GM12878 (cell line): ENCODE data around the gene GCNT1. TPM values are rescaled to one million over a fixed set of nuclear protein-coding genes. Genes with fewer than 3 reads are reported as not detected.
"Not testable (repeated sequence)": the region's sequence is repeated elsewhere in the genome, so short reads cannot be mapped to it uniquely, and the experiment has no call there.

Source experiments
- ATAC-seq: fragments of 200-7000 bp; cut with Tn5 transposase; 3 replicates; pipeline ENCODE4 v1.9.1; 2020; ENCODE audit warnings: mild to moderate bottlenecking, moderate library complexity
- BruUV-seq: library from RNA; stranded (reverse); fragments of 400-500 nt; replicated peaks from 2 replicates; lab custom pipeline; 2021; lab: Mats Ljungman, UMichigan
- CTCF ChIA-PET: fragments of 300-600 bp; sonication (Branson Sonifier 250); formaldehyde crosslinking; extraction: SDS; loops from one replicate; lab custom pipeline; 2021; ENCODE audit warnings: inconsistent platforms; lab: Yijun Ruan, JAX
- POLR2A ChIA-PET: fragments of 350-600 bp; formaldehyde crosslinking; extraction: SDS; loops from one replicate; lab custom pipeline; 2021; ENCODE audit warnings: inconsistent platforms; lab: Charles Lee
- RAD21 ChIA-PET: fragments of 300-600 bp; sonication (Branson Sonifier 250); formaldehyde crosslinking; loops from one replicate; lab custom pipeline; 2023; ENCODE audit warnings: antibody characterized with exemption; ENCODE audit not compliant: unreplicated experiment; lab: Charles Lee
- SMC1A ChIA-PET: fragments of 300-600 bp; sonication (Branson Sonifier 250); formaldehyde crosslinking; loops from one replicate; lab custom pipeline; 2023; ENCODE audit not compliant: unreplicated experiment, uncharacterized antibody; lab: Charles Lee
- DNase-seq: peaks from one replicate; pipeline ENCODE4 v3.0.0-alpha.2; 2011; ENCODE audit warnings: low read depth, low spot score
- FAIRE-seq: peaks from 3 replicates; lab custom pipeline; 2011; peaks lifted over from hg19 to GRCh38; lab: Jason Lieb, UNC
- H2AFZ ChIP-seq: 2 replicates; pipeline ENCODE4 v1.6.0; 2011; ENCODE audit warnings: low read depth, low read length, control low read depth; ENCODE audit not compliant: control insufficient read depth
- H3K27ac ChIP-seq: 2 replicates; pipeline ENCODE4 v1.5.1; 2011; ENCODE audit warnings: control low read depth; ENCODE audit not compliant: control insufficient read depth, insufficient read depth
- H3K27me3 ChIP-seq, 2 experiments: replicated peaks in 1 of 2; 2 replicates each; pipeline versions ENCODE4 v1.6.0 to v1.6.1; 2011; ENCODE audit warnings: low read length in 1 of 2; ENCODE audit not compliant: control insufficient read depth in 2 of 2, insufficient read depth in 2 of 2
- H3K36me3 ChIP-seq, 2 experiments: 2 replicates each; pipeline ENCODE4 v1.5.1; 2011; ENCODE audit warnings: low read length in 1 of 2; ENCODE audit not compliant: control insufficient read depth in 2 of 2, insufficient read depth in 2 of 2
- H3K4me1 ChIP-seq: 2 replicates; pipeline ENCODE4 v1.6.1; 2011; ENCODE audit warnings: mild to moderate bottlenecking, low read length, moderate library complexity, mixed read lengths; ENCODE audit not compliant: control insufficient read depth, insufficient read depth
- H3K4me2 ChIP-seq: 2 replicates; pipeline ENCODE4 v1.6.0; 2011; ENCODE audit warnings: control low read depth; ENCODE audit not compliant: control insufficient read depth, insufficient read depth
- H3K4me3 ChIP-seq: fragments of 200-600 bp; sonication (generic); 2 replicates; pipeline ENCODE4 v1.5.1; 2016
- H3K79me2 ChIP-seq: 2 replicates; pipeline ENCODE4 v1.6.0; 2011; ENCODE audit warnings: low read length; ENCODE audit not compliant: control insufficient read depth, insufficient read depth
- H3K9ac ChIP-seq: 2 replicates; pipeline ENCODE4 v1.8.0; 2011; ENCODE audit warnings: low read length, control low read depth, mixed read lengths; ENCODE audit not compliant: control insufficient read depth, insufficient read depth
- H3K9me3 ChIP-seq: replicated peaks from 3 replicates; pipeline ENCODE4 v1.5.1; 2011; ENCODE audit warnings: mild to moderate bottlenecking, low read length; ENCODE audit not compliant: control insufficient read depth, insufficient read depth
- H4K20me1 ChIP-seq: 2 replicates; pipeline ENCODE4 v1.6.0; 2011; ENCODE audit not compliant: control insufficient read depth, insufficient read depth
- KAT2A ChIP-seq: conservative IDR thresholded peaks from 2 replicates; pipeline ENCODE4 v1.6.1; 2011; ENCODE audit warnings: low read depth, low read length; ENCODE audit not compliant: control insufficient read depth
- RAD51 ChIP-seq: fragments of 450-650 bp; IDR thresholded peaks from 2 replicates; pipeline ENCODE4 v1.6.1; 2016; ENCODE audit warnings: moderate library complexity, mild to moderate bottlenecking, inconsistent platforms
- RCOR1 ChIP-seq: conservative IDR thresholded peaks from 2 replicates; pipeline ENCODE4 v1.6.1; 2012; ENCODE audit warnings: low read depth, low read length, improper control_type of control experiment
- SPI1 ChIP-seq: IDR thresholded peaks from 2 replicates; pipeline ENCODE4 v1.6.1; 2011; ENCODE audit warnings: low read depth, mild to moderate bottlenecking, low read length, moderate library complexity, borderline replicate concordance; ENCODE audit not compliant: insufficient read depth
- ZNF274 ChIP-seq: IDR thresholded peaks from one replicate; pipeline ENCODE4 v1.8.0; 2011; ENCODE audit not compliant: insufficient read length, insufficient read depth
- WGBS: methylation state at CpG from one replicate; pipeline ENCODE4 v1.1.6; 2016; ENCODE audit warnings: low lambda C conversion rate; ENCODE audit not compliant: insufficient replicate concordance, insufficient coverage; ENCODE audit errors: missing lambda C conversion rate; 5-methylcytosine and 5-hydroxymethylcytosine counted together
- in situ Hi-C: fragments of 300-500 bp; cut with MboI; formaldehyde crosslinking; loops from 9 replicates; pipeline ENCODE4 v1.14.3; 2018; ENCODE audit warnings: mixed read lengths
- intact Hi-C: fragments of 100-400 bp; cut with micrococcal nuclease; formaldehyde crosslinking; loops from one replicate; pipeline ENCODE4 v1.14.2; 2022; ENCODE audit not compliant: unreplicated experiment
- polyA plus RNA-seq, 11 experiments: library from polyadenylated mRNA; depleted of rRNA in 4 of 11; unstranded in 6 of 11; stranded (reverse) in 5 of 11; fragments of >200 nt; fragmentation: Nextera tagmentation in 4 of 11; fragmentation: Illumina TruSeq in 1 of 11; extraction: Ambion mirVana in 4 of 11; extraction: Trizol in 1 of 11; gene quantifications; 1 replicate in 1 of 11; 2 replicates in 10 of 11; pipeline versions ENCODE4 v1.2.1 to v1.2.3, GENCODE V29; 2011 to 2016; ENCODE audit warnings: inconsistent platforms in 2 of 11, missing spikeins in 2 of 11, low read depth in 1 of 11
- total RNA-seq, 4 experiments: library from RNA; depleted of rRNA in 3 of 4; stranded (reverse); fragments of >200 nt in 3 of 4; fragmentation: Illumina TruSeq in 1 of 4; extraction: Trizol in 1 of 4; gene quantifications; 2 replicates each; pipeline versions ENCODE4 v1.2.1 to v1.2.3, GENCODE V29; 2013 to 2021

Gene GCNT1
- total and polyA plus RNA-seq, 10 of the 15 experiments (the other 5 are each of a cell fraction or from before 2014, with no cell fraction given), result 2.8 to 17.8 (median 7.1) TPM

GRCh38 chr9:76478226-76478625, 19.2 kb downstream of the GCNT1 start:
- 78% methylated on average over 10 of the region's 10 CpGs for WGBS
- CTCF ChIA-PET, result no interaction called here
- H3K79me2 ChIP-seq, result no peaks in the 10 kb centered on the region; the same call in 1 of the 2 replicates
- no peak for ATAC-seq
- H3K27me3 ChIP-seq, result no peaks in the 10 kb centered on the region
- DNase-seq, result no peak
- FAIRE-seq, result no peak
- RAD21 ChIA-PET, result no interaction called here
- peaks cover 0 to 2% of the 10 kb centered on the region in 2 experiments; a peak in 1 of 4 replicates for H3K36me3 ChIP-seq
- H4K20me1 ChIP-seq, result no peaks in the 10 kb centered on the region
- intact Hi-C loops, result no loop called here
- H3K4me2 ChIP-seq, result no peak overlapping the region
- BruUV-seq, result no TSS peak
- no peak overlapping the region for H3K4me3 ChIP-seq
- H2AFZ ChIP-seq, result no peak overlapping the region
- H3K27ac ChIP-seq, result no peak overlapping the region
- no peak overlapping the region for H3K9ac ChIP-seq
- POLR2A ChIA-PET, result no interaction called here
- H3K9me3 ChIP-seq, result peaks cover 6% of the 10 kb centered on the region
- SMC1A ChIA-PET, result interaction anchor here (0.6 kb wide), 1 partner anchor 85 kb away, joined by 3 read pairs; no protein-coding TSS in a partner anchor
- in situ Hi-C loops, result no loop called here
- TF ChIP-seq ZNF274, result no peak
- no peak for TF ChIP-seq SPI1
- TF ChIP-seq RAD51, result no peak
- no peak for TF ChIP-seq RCOR1
- TF ChIP-seq KAT2A, result no peak
- peaks cover 9% of the 10 kb centered on the region; the same call in 1 of the 2 replicates for H3K4me1 ChIP-seq

GRCh38 chr9:76479337-76479736, 20.4 kb downstream of the GCNT1 start:
- ATAC-seq, intact Hi-C loops, H3K9me3 ChIP-seq, H2AFZ ChIP-seq, H3K4me1 ChIP-seq, H3K27ac ChIP-seq, H3K36me3 ChIP-seq, H4K20me1 ChIP-seq, BruUV-seq, H3K4me2 ChIP-seq, H3K27me3 ChIP-seq, H3K79me2 ChIP-seq, in situ Hi-C loops, SMC1A ChIA-PET, POLR2A ChIA-PET, DNase-seq, FAIRE-seq, H3K9ac ChIP-seq, H3K4me3 ChIP-seq, RAD21 ChIA-PET: not testable (repeated sequence)
- CTCF ChIA-PET, result interaction anchor here (0.6 kb wide), 1 partner anchor 708 kb away, joined by 3 read pairs; no protein-coding TSS in a partner anchor
- WGBS, result 44% methylated on average over 2 of the region's 2 CpGs
